HG02981 (cell line): ENCODE measurements around the gene DUSP10.

ENCODE experiments used
- ATAC-seq: cut with Tn5 transposase; IDR thresholded peaks from one replicate; pipeline ENCODE4 v1.9.1; 2021; ENCODE audit warnings: mild to moderate bottlenecking, moderate library complexity; ENCODE audit not compliant: unreplicated experiment

DUSP10 gene

DNA sequence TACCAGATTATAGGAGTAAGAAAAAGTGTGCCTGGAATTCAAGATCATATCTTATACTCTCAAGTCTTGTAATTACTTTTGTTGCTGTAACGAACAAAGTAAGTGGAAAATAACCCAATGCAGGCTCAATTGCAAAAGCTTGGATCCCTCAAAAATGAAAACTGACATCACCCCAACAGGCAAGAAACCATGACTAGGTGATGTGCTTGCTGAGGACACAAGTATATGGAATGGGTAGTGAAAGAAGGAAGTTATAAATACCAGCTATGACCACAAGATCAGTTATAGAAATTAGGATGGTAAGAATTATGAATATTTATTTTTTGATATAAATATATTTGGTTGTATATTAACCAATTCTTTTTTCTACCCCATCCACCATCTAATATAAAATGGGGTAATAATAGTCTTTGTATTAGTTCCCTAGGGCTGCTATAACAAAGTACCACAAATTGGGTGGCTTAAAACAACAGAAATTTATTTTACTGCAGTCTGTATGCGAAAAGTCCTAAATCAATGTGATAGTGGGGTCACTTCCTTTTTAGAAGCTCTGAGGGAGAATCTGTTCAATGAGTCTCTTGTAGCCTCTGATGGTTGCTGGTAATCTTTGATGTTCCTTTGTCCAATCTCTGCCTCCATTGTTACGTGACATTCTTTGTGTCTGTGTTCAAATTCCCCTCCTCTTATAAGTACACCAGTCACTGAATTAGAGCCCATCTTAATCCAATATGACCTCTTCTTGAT is 45.0 kb downstream of the DUSP10 start:
- ATAC-seq, result no peak

DNA sequence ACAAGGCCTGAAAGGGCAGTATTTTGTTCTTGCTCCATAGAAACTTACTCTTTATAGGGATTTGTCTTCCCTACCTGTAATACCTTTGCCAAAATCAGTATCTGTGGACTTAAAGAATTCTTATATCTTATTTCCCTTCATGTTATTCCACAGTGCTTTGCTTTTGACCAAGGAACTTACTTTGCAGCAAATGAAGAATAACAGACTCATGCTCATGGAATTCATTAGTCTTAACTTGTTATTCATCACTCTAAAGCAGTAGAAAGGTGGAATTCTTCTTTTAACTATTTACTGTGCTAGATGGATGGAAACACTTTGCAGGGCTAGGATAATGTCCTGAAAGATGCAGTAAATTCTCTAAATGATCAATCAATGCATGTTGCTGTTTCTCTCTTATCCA is 45.9 kb downstream of the DUSP10 start:
- ATAC-seq, result no peak

DNA sequence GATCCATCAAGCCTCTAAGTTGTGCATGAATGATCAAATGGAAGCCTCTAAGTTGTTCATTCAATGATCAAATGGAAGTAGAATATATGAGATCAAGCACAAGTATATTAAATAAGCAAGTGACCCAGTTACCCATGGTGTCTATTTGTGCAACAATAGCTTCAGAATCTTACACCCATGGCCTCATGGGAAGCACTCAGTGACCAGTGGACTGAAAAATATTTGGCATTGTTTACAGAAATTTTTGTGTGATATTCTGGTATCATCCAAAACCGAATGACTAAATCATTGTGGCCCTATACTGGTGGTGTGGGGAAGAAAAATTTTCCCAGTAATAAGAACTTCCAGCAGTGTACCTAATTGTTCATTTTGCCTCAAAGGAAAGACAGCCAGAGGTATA is 46.6 kb downstream of the DUSP10 start:
- no peak for ATAC-seq

DNA sequence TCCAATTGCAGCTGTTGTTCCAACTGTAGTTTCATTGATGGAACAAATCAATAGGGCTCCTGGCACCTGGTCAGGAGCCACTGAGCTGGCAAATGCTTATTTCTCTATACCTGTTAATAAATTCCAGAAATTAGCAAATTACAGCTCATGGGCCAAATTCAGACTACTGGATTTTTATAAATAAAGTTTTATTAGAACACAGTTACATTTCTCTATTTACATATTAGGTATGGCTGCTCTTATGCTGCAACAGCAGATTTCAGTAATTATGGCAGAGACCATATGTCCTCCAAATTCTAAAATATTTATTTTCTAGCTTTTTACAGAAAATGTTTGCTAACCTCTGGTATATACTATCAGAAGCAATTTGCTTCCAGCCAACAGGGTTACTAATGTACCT is 47.8 kb downstream of the DUSP10 start:
- no peak for ATAC-seq

DNA sequence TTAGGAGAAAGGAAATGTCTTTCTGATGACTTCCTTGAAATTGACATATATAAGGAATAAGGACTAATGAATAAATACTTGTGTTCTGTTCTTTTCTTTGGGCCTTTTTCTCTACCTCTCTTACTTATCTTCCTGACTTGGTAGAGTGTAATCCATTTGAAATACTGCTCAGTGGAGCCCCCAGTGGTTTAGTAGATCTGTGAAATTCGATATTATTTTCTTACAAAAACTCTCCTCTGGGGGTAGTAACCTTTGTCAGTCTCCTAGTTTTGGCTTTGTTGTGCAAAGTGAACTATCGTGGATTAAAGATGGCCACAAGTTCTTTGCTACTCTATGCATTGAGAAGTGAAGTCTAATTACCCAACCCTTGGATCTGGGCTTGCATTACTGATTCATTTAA is 48.8 kb downstream of the DUSP10 start:
- no peak for ATAC-seq

DNA sequence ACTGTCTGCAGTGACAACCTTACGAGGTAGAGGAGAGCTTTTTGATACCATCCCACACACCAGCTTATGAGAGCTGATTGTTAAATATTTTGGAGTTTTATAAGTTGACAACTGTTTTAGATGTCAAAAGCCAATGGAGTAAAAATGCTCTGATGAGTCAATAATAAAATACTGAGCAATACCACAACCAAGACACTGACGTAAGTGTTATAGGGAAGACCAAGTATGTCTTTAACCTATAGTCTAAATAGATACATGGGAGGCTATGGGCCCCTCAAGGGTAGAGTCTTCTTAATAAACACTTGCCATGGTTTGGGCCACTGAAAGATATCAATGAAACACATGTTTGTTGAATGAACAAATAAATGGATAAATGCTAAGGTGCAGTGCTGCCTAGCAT is 49.2 kb downstream of the DUSP10 start:
- no peak for ATAC-seq

DNA sequence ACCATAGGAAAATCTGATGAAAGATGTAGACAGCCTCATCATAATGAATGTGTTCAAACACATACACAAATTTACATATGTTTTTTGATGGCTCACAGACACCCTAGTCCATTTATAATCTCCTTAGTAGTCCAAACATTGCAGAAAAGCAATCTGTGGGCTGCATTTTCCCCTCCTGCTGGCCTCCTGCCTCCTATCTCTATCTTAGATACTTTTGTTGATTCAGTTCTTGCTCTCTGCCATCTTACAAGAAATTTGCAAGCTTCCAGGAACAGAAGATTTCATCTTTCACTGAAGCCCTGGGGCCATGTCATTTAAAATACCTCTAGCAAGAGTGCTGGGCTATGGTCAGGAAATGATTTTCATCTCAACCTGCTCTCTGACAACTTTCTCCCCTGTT is 50.6 kb downstream of the DUSP10 start:
- ATAC-seq, result no peak

DNA sequence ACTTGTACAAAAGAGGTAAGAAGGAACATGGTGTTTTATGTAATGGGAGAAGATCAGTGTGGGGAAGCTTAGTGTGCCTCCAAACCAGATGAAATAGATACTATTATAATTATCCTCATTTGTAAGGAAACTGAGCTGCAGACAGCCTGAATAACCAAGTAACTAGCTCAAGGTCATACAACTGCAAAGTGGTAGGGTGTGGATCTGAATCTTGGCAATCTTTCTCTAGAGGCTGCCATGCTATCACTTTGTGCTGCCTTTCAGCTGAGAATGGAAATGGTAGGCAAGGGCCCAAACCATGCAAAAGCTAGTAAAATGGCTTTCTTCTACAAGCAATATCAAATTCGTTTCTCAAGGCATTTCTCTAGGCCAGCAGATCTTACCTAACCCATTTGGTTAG is 51.0 kb downstream of the DUSP10 start:
- ATAC-seq, result no peak

DNA sequence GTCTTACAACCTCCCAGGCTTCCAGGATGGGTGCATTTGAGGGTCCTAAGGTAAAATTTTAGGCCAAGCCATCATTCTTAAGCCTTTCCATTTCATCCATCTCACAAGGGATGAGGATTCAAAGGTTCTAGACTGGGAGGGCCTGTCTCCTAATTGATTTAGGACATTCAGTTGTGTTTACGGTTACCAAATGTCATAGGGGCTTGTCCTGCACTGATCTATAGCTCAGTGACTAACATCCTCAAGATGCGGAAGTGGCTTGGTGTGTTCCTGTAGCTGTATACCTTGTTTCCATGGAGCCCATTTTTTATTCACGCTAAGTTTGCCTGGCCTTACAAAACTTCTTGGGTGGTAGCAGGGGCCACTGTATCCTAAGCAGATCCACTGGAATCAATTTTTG is 52.8 kb downstream of the DUSP10 start:
- ATAC-seq, result no peak

DNA sequence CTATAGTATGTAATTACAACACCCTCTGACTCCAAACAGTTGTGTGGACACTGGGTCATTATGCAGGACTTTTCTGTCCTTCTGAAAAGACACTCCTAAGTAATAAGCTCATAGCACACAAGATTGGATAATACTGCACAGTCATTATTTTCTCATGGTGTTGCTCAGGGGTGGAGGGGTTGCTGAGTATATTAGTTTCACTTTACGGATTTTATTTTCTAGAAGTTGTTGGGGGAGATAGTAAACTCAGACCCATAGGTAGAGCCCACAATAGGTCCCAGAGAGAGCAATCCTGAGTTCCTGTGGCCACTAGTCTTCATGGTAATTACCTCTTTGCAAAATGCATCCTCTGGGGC is 53.4 kb downstream of the DUSP10 start:
- ATAC-seq, result no peak

DNA sequence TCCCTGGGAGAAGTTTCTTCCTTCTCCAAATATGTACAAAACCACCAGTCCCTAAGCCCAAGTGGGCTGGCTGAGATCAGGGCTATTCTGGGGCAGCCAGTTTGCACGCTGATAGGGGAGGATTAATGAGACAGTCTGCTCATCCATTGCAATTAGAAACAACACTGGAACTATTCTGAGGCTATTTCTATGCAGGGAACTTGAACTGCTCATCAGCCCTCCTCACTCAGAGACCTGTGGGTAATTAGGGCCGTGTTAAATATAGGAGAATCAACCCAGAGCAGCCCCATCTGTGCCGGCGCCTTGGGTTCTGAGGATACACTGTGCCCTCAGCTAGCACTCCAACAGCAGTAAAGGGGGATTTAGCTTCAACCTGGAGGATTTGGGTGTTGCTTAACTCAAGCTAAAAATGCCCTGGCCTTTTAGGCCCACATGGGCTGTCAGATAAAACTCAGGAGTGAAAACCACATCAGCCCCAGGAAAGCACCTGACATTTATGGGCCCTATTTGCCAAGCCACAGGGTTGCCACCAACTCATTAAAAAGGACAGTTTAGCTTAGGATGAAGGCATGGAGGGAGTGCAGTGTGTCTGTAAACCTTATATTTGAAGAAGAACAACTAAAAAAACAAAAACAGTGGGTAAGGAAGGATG is 53.9 kb downstream of the DUSP10 start:
- ATAC-seq, result no peak

DNA sequence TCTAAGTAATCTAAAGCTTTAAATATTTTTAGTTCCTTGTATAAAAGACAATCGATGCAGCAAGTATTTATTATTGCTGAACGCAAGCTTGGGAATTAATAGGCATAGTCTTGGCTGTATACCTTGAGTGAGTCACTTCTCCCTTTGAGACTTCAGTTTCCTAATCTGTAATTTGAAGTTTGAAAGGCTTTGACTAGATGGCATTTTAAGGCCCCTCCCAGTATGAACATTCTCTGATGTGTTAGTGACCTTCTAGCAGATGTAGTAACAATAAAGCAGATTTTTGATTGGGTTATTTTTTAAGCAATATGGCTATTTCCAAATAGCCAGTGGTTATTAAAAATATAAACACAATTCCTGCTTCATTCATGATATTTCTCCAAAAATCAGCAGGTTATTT is 58.2 kb downstream of the DUSP10 start:
- no peak for ATAC-seq

DNA sequence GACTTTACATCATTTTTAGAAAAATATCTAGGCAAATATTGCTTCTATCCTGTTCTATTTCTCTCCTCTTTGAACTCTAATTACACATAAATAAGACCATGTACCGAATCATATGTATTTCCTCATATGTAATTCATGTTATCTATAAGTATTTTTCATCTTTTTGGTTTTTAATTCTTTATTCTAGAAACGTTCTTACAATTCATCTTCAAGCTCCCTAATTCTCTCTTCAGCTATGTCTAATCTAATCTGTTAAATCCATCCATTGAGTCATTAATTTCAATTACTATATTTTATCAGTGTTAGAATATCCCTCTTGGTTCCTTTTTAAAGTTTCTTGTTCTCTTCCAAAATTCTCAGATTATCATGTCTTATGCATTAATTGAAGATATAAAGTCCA is 61.8 kb downstream of the DUSP10 start:
- ATAC-seq, result no peak

DNA sequence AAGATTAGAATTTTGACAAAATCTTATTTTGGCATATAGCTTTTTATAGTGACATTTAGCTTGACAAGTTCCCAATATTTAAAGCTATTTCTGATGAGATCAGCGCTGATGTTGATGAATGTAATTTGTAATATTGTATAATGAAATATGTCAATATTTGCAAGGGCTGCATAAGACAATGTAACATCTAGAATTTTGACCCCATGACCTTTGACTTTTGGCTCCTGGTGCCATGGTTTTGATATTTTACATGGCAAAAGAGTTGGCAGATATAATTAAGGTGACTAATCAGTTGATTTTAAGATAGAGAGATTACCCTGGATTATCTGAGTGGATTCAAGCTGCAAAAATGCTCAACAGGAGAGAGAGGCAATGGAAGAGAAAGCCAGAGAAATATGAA is 63.9 kb downstream of the DUSP10 start:
- ATAC-seq, result no peak

DNA sequence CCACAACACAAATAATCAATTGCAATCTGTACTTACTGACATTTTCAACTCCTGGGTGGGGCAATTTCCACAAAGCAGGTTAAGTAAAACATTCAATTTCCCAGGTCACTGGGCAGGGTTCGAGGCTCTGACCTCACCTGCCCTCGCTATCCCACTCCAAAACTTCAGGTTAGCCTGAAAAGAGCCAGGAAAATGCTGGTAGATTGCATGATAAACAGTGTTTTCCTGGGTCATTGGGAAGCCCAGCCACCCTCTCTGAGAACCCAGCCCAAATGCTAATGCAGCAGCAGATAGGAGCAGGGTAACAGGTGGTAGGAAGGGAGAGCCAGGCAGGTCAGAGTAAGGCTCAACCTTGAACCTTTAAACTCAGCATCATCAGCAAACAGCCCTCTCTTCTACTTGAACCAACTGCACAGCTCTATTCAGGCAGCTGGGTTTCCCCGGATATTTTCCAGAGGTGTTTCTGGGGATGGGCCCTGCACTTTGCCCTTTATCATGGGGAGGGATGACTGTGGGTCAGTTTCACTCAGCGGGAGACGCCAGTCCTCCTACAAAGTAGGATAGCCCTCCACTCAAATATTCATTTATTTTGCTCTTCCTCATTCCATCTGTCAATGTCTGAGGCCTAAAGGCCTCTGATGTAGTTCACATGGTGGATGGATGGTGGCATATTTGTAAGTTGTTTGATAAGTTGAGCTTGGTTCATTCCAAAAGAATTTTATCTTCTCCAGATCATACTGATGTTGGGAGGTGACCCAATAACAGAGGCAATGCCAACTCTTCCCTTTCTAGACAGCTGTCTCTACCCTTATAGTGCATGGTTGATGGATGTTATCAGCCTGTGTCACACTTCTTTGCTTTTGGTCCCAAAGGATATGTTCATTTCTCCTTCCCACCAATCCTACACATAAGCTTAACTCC is 65.7 kb downstream of the DUSP10 start:
- no peak for ATAC-seq

DNA sequence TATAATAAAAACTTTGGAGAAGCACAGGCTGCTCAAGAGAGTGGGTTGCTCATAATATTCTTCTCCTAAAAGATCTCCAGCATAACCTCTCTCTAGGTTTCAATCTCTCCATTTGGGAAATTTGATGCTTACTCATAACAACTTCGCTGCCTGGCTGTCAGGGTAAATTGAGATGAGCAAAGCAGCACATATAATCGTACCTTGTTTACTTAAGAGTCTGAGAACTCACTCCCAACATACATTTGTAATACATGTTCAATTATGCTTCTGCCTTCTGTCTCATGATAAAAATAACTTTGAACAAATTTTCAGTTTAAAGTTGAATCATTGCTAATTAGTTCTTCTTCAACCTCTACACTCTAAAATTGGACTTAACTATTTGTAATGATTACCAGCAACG is 68.9 kb downstream of the DUSP10 start:
- ATAC-seq, result no peak

DNA sequence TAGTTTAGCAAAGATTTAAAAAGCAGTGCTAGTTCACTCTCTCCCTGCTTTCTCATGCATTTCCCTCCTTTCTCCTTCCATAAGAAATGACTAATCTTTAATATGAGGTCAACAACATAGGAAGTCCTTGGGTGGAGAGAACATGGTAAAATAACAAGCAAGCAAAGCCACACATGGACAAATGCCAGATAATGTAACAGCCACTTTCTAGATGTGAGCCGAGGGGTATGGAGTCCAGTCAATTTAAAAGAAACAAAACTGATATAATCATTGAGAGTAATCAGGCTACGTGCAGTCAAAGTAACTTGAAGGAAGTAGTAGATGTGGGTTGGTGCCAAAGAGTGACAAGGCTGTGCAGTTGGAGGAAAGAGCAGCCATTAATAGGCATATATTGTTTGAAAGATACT is 69.6 kb downstream of the DUSP10 start:
- ATAC-seq, result no peak

DNA sequence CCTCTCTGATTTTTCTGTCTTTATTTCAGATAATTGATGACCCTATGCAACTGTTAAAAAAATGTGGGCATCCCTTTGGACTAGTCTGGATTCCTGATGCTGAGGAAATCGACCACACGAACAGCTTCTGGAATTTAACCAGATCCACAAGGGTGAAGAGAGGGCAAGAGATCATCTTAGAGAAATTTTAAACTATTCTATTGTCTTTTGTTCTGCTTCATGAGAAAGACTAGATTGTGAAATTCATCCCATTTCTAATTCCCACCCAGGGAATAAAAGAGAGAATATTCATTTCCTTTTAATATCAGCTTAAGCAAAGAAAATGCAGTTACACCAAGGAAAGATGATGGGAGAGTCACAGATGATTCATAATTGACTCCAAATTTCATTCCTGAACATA is 71.8 kb downstream of the DUSP10 start:
- ATAC-seq, result no peak

DNA sequence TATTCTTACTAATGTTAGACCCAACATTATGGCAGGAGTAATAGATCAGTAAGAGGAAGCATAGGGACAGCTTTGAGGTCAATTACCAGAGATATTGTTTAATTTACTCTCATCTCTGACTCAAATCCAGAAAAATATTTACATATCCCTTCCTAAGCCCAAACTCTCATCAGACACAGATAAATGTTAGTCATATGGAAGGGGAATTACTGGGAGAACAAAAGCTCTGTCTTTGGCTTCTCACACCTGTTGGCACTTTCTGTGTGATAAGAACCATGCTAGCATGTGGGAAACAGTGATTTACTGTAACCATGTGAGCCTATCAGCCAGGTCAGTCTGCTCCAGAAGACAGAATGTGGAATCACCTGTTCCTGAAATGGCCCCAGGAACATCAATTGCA is 72.4 kb downstream of the DUSP10 start:
- no peak for ATAC-seq

DNA sequence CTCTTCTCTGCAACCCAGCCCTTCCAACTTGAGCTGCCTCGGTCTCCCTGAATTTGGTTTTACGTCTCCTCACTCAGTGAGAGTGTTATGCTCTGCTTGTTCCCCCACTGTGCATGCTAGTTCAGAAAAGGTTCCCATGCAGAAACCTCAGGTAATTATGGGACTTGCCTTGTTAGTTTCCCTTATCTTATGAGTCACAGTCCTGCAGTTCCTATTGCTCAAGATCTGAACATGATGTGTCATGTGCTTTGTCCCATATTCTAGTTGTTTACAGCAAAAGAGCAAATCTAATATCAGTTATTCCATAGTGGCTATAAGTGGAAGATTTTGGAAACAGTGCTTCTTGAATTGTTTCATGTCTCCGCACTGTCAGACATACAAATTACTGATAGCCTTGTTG is 74.4 kb downstream of the DUSP10 start:
- peak; percentile 86 for ATAC-seq

DNA sequence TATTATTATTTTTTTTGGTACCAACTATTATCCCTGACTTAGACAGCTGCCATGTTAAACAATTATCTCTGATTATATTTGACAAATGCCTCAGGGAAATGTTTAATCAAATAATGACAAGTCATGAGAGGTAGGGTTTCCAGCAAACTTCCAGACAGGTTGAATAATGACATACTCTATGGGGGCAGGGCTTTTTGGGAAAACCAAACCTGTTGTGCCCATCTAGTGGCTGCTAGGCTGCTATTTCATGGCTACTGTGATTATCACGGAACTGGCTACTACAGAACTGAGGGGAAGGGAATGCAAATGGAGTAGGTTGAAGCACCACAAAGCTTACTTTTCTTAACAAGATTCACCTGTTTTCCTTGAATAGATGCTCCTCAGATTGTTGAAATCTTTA is 77.6 kb downstream of the DUSP10 start:
- no peak for ATAC-seq

DNA sequence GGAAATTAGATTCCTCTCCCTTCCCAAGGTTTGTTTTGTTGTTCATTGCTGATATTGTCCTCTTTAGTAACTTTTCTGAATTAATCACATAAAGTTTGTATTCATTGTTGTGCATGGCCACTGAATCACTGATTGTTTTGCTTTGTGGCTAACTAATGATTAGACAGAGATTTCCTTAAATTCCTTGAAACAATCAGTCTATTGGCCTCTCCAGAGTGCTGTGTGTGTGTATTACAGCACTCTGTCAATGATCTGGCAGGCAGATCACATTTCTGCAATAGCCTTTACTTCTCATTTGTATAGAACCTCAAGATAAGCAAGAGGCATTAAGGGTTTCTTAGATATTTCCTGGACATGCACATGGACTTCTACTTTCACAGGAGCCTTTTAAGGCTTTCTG is 78.6 kb downstream of the DUSP10 start:
- no peak for ATAC-seq
